ENCODE measurements around the gene INSC.

The INSC gene

GRCh38 chr11:15185021-15185420, 70.3 kb downstream of the INSC start:
- no peak for DNase-seq (ENCODE audit: low read depth in 1 of 2, low spot score in 1 of 2)

GRCh38 chr11:15186146-15186545, 71.4 kb downstream of the INSC start:
- DNase-seq (ENCODE audit: low read depth in 1 of 2, low spot score in 1 of 2), result no peak

GRCh38 chr11:15189189-15189588, 74.5 kb downstream of the INSC start:
- DNase-seq (ENCODE audit: low read depth in 1 of 2, low spot score in 1 of 2), result no peak

- DNase-seq (ENCODE audit: low read depth in 1 of 2, low spot score in 1 of 2), result no peak
Measured at GRCh38 chr11:15189641-15190365, 75.1 kb downstream of the INSC start.

- DNase-seq (ENCODE audit: low read depth in 1 of 2, low spot score in 1 of 2), result no peak
Measured at GRCh38 chr11:15190611-15191010, 75.9 kb downstream of the INSC start.

GRCh38 chr11:15192005-15192556, 77.4 kb downstream of the INSC start:
- no peak for DNase-seq (ENCODE audit: low read depth in 1 of 2, low spot score in 1 of 2)

GRCh38 chr11:15194671-15195415, 80.1 kb downstream of the INSC start:
- DNase-seq (ENCODE audit: low read depth in 1 of 2, low spot score in 1 of 2), result no peak

GRCh38 chr11:15195454-15196200, 80.9 kb downstream of the INSC start:
- DNase-seq (ENCODE audit: low read depth in 1 of 2, low spot score in 1 of 2), result no peak

- DNase-seq (ENCODE audit: low read depth in 1 of 2, low spot score in 1 of 2), result no peak
Measured at GRCh38 chr11:15196704-15197103, 82.0 kb downstream of the INSC start.

GRCh38 chr11:15197696-15198095, 83.0 kb downstream of the INSC start:
- DNase-seq (ENCODE audit: low read depth in 1 of 2, low spot score in 1 of 2), result no peak

GRCh38 chr11:15198284-15198683, 83.6 kb downstream of the INSC start:
- DNase-seq (ENCODE audit: low read depth in 1 of 2, low spot score in 1 of 2), result no peak

GRCh38 chr11:15199693-15200092, 85.0 kb downstream of the INSC start:
- DNase-seq (ENCODE audit: low read depth in 1 of 2, low spot score in 1 of 2), result no peak

- no peak for DNase-seq (ENCODE audit: low read depth in 1 of 2, low spot score in 1 of 2)
Measured at GRCh38 chr11:15200696-15201095, 86.0 kb downstream of the INSC start.

GRCh38 chr11:15201586-15201985, 86.9 kb downstream of the INSC start:
- no peak for DNase-seq (ENCODE audit: low read depth in 1 of 2, low spot score in 1 of 2)

GRCh38 chr11:15202626-15203025, 87.9 kb downstream of the INSC start:
- no peak for DNase-seq (ENCODE audit: low read depth in 1 of 2, low spot score in 1 of 2)

- DNase-seq (ENCODE audit: low read depth in 1 of 2, low spot score in 1 of 2), result no peak
Measured at GRCh38 chr11:15204711-15205110, 90.0 kb downstream of the INSC start.

GRCh38 chr11:15206791-15207190, 92.1 kb downstream of the INSC start:
- DNase-seq (ENCODE audit: low read depth in 1 of 2, low spot score in 1 of 2), result no peak

GRCh38 chr11:15208378-15209222, 93.9 kb downstream of the INSC start:
- DNase-seq (ENCODE audit: low read depth in 1 of 2, low spot score in 1 of 2), result peak; percentile 39 to 47

- no peak for DNase-seq (ENCODE audit: low read depth in 1 of 2, low spot score in 1 of 2)
Measured at GRCh38 chr11:15212876-15213275, 98.2 kb downstream of the INSC start.

- no peak for DNase-seq (ENCODE audit: low read depth in 1 of 2, low spot score in 1 of 2)
Measured at GRCh38 chr11:15213471-15214231, 98.9 kb downstream of the INSC start.

Data from activated T-helper 1 cell treated with anti-CD3 and anti-CD28 coated beads, Interleukin-2, amount 50 U/mL, for 16 hours (primary cell).